Spleen (tissue), 7 donors: ENCODE results near the gene MDH2.

Source experiments
- POLR2A ChIP-seq, 3 donors: fragments of 450-650 bp; IDR thresholded peaks; one replicate each; pipeline ENCODE4 v1.5.1; 2017; ENCODE audit warnings: antibody characterized with exemption in 3 of 3, mild to moderate bottlenecking in 1 of 3
- POLR2AphosphoS5 ChIP-seq, 3 donors: sonication (generic); formaldehyde crosslinking; IDR thresholded peaks; one replicate each; pipeline ENCODE4 v1.5.1; 2017; ENCODE audit warnings: antibody characterized with exemption in 3 of 3
- TF ChIP-seq, protein P1 (sequence below), 11 experiments: fragments of 200-600 bp in 7 of 11; fragments of 450-650 bp in 4 of 11; sonication (generic) in 4 of 11; IDR thresholded peaks in 8 of 11; conservative IDR thresholded peaks in 3 of 11; 1 replicate in 7 of 11; 2 replicates in 4 of 11; pipeline versions ENCODE4 v1.4.0 to v1.8.0; 2016 to 2021; ENCODE audit warnings: antibody characterized with exemption in 11 of 11, inconsistent platforms in 4 of 11, mild to moderate bottlenecking in 1 of 11
- donor health status: DM: no; HTN: no; CAD: no; lungs with moderate emphysema.
- donor health status: DM: no; HTN: no; CAD: no.
- donor health status: DM: no; HTN: no; CAD: no.

DNA sequence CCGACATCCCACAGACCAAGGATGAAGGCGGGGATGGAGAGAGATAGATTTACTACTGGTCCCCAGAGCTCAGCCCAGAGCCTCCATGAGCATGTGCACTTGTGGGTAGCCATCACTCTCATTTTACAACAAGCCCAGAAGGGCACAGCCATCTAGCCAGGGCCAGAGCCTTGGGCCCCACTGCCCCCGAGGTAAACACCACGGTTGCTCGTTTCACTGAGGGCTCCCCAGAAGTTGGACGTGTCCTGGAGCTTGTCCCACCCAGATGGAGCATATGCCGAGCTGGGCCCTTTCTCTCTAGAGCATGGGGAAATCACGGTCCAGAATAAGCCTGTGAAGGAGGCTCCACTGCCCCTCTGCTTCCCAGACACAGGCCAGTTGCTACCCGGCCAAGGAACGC, 44.6 kb upstream of the MDH2 start:
- TF ChIP-seq, protein P1, sequence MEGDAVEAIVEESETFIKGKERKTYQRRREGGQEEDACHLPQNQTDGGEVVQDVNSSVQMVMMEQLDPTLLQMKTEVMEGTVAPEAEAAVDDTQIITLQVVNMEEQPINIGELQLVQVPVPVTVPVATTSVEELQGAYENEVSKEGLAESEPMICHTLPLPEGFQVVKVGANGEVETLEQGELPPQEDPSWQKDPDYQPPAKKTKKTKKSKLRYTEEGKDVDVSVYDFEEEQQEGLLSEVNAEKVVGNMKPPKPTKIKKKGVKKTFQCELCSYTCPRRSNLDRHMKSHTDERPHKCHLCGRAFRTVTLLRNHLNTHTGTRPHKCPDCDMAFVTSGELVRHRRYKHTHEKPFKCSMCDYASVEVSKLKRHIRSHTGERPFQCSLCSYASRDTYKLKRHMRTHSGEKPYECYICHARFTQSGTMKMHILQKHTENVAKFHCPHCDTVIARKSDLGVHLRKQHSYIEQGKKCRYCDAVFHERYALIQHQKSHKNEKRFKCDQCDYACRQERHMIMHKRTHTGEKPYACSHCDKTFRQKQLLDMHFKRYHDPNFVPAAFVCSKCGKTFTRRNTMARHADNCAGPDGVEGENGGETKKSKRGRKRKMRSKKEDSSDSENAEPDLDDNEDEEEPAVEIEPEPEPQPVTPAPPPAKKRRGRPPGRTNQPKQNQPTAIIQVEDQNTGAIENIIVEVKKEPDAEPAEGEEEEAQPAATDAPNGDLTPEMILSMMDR (IDR thresholded peaks at IDR 0.05 in 8 of 11, conservative IDR thresholded peaks at IDR 0.05 in 3 of 11): no peak
- TF ChIP-seq POLR2A (IDR thresholded peaks at IDR 0.05) (no peak), POLR2AphosphoS5 (IDR thresholded peaks at IDR 0.05) (no peak)
